ENCODE results near the gene GPR171.

Gene GPR171

GRCh38 chr3:151206201-151206600 is 3.2 kb upstream of the GPR171 start:
- Histone ChIP-seq H3K27me3 (no peaks in the 10 kb centered on the region), H3K9me3 (replicated peaks in 1 of 11) (no peaks in the 10 kb centered on the region), H3K4me2 (no peak overlapping the region), H3K27ac (no peak overlapping the region), H3K36me3 (no peaks in the 10 kb centered on the region), H3K4me3 (no peak overlapping the region), H3K4me1 (peaks cover 7 to 23% (median 13%) of the 10 kb centered on the region in 10 experiments; a peak in 19 of 20 replicates), H4K20me1 (no peaks in the 10 kb centered on the region), H3K9ac (no peak overlapping the region)
- TF ChIP-seq Cebpa-rat (IDR thresholded peaks at IDR 0.05), result no peak

GRCh38 chr3:151205482-151205881 is 2.5 kb upstream of the GPR171 start:
- H3K36me3 ChIP-seq, result no peaks in the 10 kb centered on the region
- no peak overlapping the region for H3K4me3 ChIP-seq
- no peaks in the 10 kb centered on the region for H4K20me1 ChIP-seq
- TF ChIP-seq Cebpa-rat (IDR thresholded peaks at IDR 0.05), result no peak
- H3K27me3 ChIP-seq, result no peaks in the 10 kb centered on the region
- no peak overlapping the region for H3K9ac ChIP-seq
- peaks cover 7 to 17% (median 10%) of the 10 kb centered on the region in 10 experiments; a peak in 17 of 20 replicates for H3K4me1 ChIP-seq
- H3K27ac ChIP-seq, result no peak overlapping the region
- no peaks in the 10 kb centered on the region for H3K9me3 ChIP-seq (replicated peaks in 1 of 11)
- H3K4me2 ChIP-seq, result no peak overlapping the region

- no peak overlapping the region for H3K4me3 ChIP-seq
- peak overlapping the region in 1 of 11 experiments; percentile 7; a peak in 2 of 22 replicates for H3K4me2 ChIP-seq
- H3K36me3 ChIP-seq, result no peaks in the 10 kb centered on the region
- H3K9me3 ChIP-seq (replicated peaks in 1 of 11), result no peaks in the 10 kb centered on the region
- H3K4me1 ChIP-seq, result peaks cover 7 to 17% (median 10%) of the 10 kb centered on the region in 10 experiments; a peak in 17 of 20 replicates
- no peak overlapping the region for H3K9ac ChIP-seq
- H4K20me1 ChIP-seq, result no peaks in the 10 kb centered on the region
- H3K27ac ChIP-seq, result no peak overlapping the region; a peak in 1 of 22 replicates
- no peaks in the 10 kb centered on the region for H3K27me3 ChIP-seq
- no peak for TF ChIP-seq Cebpa-rat (IDR thresholded peaks at IDR 0.05)
These were observed 1.8 kb upstream of the GPR171 start for GRCh38 chr3:151204530-151205402.

GRCh38 chr3:151201051-151201730 is 1.8 kb downstream of the GPR171 start:
- Histone ChIP-seq H3K4me3 (no peak overlapping the region), H3K4me2 (no peak overlapping the region), H3K9me3 (replicated peaks in 1 of 11) (no peaks in the 10 kb centered on the region), H3K9ac (no peak overlapping the region), H3K27ac (no peak overlapping the region), H3K36me3 (0 out of 22 replicates have a peak, but pooled peaks cover 0 to 5% (median 0%) of the 10 kb centered on the region in 11 experiments), H4K20me1 (no peaks in the 10 kb centered on the region), H3K27me3 (no peaks in the 10 kb centered on the region), H3K4me1 (peaks cover 7 to 20% (median 11%) of the 10 kb centered on the region in 10 experiments; a peak in 17 of 20 replicates)
- no peak for TF ChIP-seq Cebpa-rat (IDR thresholded peaks at IDR 0.05)

GRCh38 chr3:151200586-151200985 is 2.4 kb downstream of the GPR171 start:
- H3K4me1 ChIP-seq, result peaks cover 7 to 20% (median 11%) of the 10 kb centered on the region in 10 experiments; a peak in 17 of 20 replicates
- H3K4me3 ChIP-seq, result no peak overlapping the region
- H4K20me1 ChIP-seq, result no peaks in the 10 kb centered on the region
- 0 out of 22 replicates have a peak, but pooled peaks cover 0 to 5% (median 0%) of the 10 kb centered on the region in 11 experiments for H3K36me3 ChIP-seq
- no peak overlapping the region for H3K27ac ChIP-seq
- H3K9me3 ChIP-seq (replicated peaks in 1 of 11), result no peaks in the 10 kb centered on the region
- no peaks in the 10 kb centered on the region for H3K27me3 ChIP-seq
- no peak overlapping the region for H3K4me2 ChIP-seq
- TF ChIP-seq Cebpa-rat (IDR thresholded peaks at IDR 0.05), result no peak
- H3K9ac ChIP-seq, result no peak overlapping the region

- Histone ChIP-seq H3K9ac (no peak overlapping the region), H3K4me1 (peaks cover 7 to 19% (median 11%) of the 10 kb centered on the region in 10 experiments; a peak in 17 of 20 replicates), H3K27me3 (no peaks in the 10 kb centered on the region), H3K4me2 (peak overlapping the region in 3 of 11 experiments; percentile 12 to 54 (median 28); a peak in 4 of 22 replicates), H3K4me3 (no peak overlapping the region), H3K27ac (peak overlapping the region in 1 of 11 experiments; percentile 8; a peak in 1 of 22 replicates), H4K20me1 (no peaks in the 10 kb centered on the region), H3K9me3 (replicated peaks in 1 of 11) (no peaks in the 10 kb centered on the region), H3K36me3 (0 out of 22 replicates have a peak, but pooled peaks cover 0 to 5% (median 0%) of the 10 kb centered on the region in 11 experiments)
- no peak for TF ChIP-seq Cebpa-rat (IDR thresholded peaks at IDR 0.05)
These were observed 3.2 kb downstream of the GPR171 start for GRCh38 chr3:151199554-151200438.

GRCh38 chr3:151198849-151199248 is 4.2 kb downstream of the GPR171 start:
- TF ChIP-seq Cebpa-rat (IDR thresholded peaks at IDR 0.05), result no peak
- Histone ChIP-seq H3K36me3 (peaks cover 0 to 7% (median 0%) of the 10 kb centered on the region in 11 experiments; a peak in 5 of 22 replicates), H3K4me3 (no peak overlapping the region), H3K27ac (no peak overlapping the region), H3K4me1 (peaks cover 7 to 19% (median 11%) of the 10 kb centered on the region in 10 experiments; a peak in 17 of 20 replicates), H4K20me1 (no peaks in the 10 kb centered on the region), H3K9me3 (replicated peaks in 1 of 11) (no peaks in the 10 kb centered on the region), H3K27me3 (no peaks in the 10 kb centered on the region), H3K4me2 (no peak overlapping the region), H3K9ac (no peak overlapping the region)

GRCh38 chr3:151197981-151198767 is 4.8 kb downstream of the GPR171 start:
- no peak for TF ChIP-seq Cebpa-rat (IDR thresholded peaks at IDR 0.05)
- H3K4me1 ChIP-seq, result peaks cover 7 to 18% (median 10%) of the 10 kb centered on the region in 10 experiments; a peak in 17 of 20 replicates
- no peaks in the 10 kb centered on the region for H4K20me1 ChIP-seq
- no peak overlapping the region for H3K4me3 ChIP-seq
- peaks cover 0 to 13% (median 0%) of the 10 kb centered on the region in 11 experiments; a peak in 5 of 22 replicates for H3K36me3 ChIP-seq
- no peak overlapping the region for H3K27ac ChIP-seq
- H3K27me3 ChIP-seq, result no peaks in the 10 kb centered on the region
- H3K9me3 ChIP-seq (replicated peaks in 1 of 11), result no peaks in the 10 kb centered on the region
- no peak overlapping the region for H3K9ac ChIP-seq
- no peak overlapping the region for H3K4me2 ChIP-seq

Measured in BLaER1 treated with 17β-estradiol and CSF1 and Interleukin-3, amounts not matched to agents 10 nM and 100 nM (cell line).